GM04503 (cell line): Measurements from ENCODE around the gene TAS2R30.

ENCODE experiments used
- DNase-seq: peaks from one replicate; pipeline ENCODE4 v3.0.0-alpha.2; 2012; ENCODE audit warnings: low read depth

TAS2R30 gene, protein sequence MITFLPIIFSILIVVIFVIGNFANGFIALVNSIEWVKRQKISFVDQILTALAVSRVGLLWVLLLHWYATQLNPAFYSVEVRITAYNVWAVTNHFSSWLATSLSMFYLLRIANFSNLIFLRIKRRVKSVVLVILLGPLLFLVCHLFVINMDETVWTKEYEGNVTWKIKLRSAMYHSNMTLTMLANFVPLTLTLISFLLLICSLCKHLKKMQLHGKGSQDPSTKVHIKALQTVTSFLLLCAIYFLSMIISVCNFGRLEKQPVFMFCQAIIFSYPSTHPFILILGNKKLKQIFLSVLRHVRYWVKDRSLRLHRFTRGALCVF

DNA sequence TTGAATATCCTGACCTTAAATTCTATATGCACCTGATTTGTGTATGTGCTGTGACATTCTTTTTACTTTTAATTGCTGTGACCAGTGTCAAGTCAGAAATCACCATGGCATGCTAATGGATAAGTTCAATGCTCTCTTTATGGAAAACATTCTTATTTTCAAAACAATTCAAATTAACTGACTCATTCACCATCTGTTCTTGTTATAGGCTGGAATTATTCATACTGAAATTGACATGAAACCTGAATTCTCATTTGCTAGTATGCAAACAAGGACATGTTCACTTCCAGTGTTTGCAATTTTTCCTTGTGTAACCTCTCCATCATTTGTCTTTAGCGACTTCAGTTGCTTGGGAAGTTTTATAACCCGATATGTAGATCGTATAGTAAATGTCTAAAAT, at the start of gene TAS2R30:
TAS2R30 (minus strand) TSS at position 340 of the 400 bp plus-strand sequence. CDS start 400 bp downstream, outside the sequence.
- no peak for DNase-seq

DNA sequence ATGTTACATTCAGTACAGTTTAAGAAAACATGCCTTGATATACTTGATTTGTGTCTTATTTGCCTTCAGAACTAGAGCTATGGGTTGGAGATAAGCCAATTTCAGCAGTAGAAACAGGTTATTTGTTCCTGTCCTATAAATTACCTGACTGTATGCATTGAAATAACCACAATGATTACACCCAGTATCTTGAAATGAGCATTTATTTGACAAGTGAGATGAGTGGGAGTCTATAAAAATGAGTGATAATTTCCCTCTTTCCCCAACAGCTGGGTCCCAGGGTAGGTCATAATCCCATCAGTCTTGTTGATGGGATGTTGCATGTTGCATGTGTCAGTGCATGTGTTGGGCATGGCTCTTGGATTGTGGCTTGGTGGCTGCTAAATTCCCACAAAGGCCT, 48.6 kb upstream of the TAS2R30 start:
- DNase-seq = no peak

DNA sequence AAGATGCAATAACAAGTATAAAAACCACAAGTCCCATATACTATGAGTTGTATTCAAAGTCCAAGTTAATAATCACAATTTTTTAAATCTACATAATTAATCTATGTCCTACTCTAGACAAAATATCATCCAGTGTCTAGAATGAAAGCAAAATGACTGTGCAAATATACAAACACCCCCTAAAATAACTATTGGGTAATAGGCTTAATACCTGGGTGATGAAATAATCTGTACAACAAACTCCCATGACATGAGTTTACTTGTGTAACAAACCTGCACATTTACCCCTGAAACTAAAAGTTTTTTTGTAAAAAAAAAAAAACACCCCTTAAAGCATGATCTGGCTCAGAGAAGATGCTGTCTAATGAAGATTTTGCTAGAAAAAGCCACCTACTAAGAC, 48.1 kb upstream of the TAS2R30 start:
- no peak for DNase-seq

DNA sequence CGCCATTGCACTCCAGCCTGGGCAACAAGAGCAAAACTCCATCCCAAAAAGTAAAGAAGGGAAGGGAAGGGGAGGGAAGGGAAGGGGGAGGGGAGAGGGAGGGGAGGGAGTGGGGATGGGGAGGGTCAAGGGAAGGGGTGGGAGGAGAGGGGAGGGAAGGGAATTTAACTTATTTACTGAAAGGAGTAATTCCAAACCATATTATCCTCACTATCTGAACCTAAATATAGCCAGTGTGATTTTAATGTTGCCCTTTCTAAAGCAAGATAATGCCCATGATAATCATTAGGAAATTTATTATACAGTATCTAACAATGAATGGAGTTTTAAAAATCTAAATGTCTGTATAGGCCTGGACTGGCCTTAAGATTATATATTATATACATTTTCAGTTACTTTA, 43.8 kb upstream of the TAS2R30 start:
- no peak for DNase-seq

DNA sequence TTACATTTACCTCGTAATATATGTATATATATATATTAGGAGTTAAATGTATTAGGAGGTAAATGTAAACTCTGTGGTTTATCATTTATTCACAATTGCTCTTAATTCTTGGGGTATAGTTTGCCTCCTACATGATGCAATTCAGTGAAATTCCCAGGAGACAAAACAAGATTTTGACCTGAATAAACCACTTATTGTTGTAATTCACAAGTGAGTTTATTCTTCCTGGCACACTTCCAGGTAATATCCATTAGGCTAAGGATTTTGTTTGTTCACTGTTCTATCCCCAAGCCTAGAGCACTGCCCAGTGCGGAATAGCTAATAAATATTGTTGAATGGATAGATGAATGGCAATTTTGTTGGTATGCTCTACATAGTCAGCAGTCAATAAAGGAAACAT, 39.6 kb upstream of the TAS2R30 start:
- DNase-seq = no peak

- no peak for DNase-seq
Observed at GRCh38 chr12:11171969-11172675, 37.7 kb upstream of the TAS2R30 start.

DNA sequence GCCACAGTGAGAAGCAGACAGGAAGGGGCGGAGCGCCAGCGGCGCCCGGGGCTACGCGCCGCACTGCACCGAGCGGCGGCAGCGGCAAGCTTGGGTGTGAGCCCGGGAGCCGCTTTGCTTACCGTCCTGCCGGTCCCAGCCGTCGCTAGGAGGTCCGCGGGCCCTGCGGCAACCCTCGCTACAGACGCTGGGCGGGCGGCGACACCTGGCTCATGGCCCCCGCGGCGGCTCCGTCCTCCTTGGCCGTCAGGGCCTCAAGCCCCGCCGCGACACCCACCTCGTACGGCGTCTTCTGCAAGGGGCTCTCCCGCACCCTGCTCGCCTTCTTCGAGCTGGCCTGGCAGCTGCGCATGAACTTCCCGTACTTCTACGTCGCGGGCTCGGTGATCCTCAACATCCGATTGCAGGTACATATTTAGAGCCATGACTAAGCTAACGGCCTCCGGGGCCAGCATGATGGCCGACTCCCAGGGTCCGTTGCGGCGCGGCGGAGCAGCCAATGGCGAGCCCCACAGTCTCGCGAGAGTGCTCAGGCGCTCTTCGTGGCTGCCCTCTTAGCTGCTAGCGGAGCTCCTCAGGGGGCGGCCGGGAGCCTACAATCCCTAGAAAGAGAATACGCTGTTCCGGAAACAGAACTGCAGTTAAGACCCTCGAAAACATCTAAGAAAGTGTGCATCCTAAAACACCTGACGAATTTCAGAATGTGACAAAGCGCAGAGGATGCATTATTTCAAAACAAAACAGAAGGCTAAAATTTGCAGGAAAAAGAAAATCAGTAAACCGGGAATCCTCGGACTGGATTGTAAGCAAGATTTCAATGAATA, 36.9 kb upstream of the TAS2R30 start, which contains the start of gene SMIM10L1:
SMIM10L1 (plus strand) TSS at position 50 of the 824 bp plus-strand sequence; CDS start at position 213, 163 bp downstream.
- peak; percentile 65 for DNase-seq

- DNase-seq = no peak
Observed at GRCh38 chr12:11170810-11171144, 36.3 kb upstream of the TAS2R30 start.

DNA sequence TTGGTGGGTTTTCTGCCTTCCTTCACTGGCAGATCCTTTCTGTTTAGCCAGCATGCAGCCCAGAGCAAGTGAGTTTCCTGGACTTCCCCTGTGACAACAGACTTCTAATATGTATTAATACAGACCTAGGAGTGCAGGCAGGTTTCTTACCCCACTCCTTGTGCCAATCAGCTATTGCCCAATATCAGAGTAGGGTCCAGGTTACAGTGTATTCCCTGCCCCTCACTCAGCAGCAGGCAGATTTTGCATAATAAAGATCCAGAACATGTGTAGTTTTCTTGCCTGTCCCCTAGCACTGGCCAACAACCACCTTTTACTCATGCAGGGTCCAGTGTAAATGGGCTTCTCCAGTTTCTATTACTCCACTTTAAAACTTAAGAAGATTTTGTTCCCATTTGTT, 31.9 kb upstream of the TAS2R30 start:
- DNase-seq = no peak

DNA sequence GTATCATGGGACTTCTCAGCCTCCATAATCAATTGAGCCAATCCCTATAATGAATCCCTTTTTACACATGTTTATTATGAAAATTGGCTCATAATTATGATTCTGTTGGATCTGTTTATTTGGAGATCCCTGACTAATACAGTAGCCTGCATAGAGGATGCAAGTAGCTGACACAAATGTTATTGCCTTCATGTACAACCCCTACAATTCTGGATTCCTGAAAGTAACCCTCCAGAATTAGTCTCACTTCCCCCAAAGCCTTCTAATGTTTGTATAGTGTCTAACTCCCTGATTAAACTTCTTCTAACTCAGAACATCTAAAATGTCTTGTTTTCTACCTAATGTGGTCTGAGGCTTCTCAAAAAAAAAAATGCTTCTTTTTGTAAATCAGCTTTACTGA, 29.9 kb upstream of the TAS2R30 start:
- no peak for DNase-seq

DNA sequence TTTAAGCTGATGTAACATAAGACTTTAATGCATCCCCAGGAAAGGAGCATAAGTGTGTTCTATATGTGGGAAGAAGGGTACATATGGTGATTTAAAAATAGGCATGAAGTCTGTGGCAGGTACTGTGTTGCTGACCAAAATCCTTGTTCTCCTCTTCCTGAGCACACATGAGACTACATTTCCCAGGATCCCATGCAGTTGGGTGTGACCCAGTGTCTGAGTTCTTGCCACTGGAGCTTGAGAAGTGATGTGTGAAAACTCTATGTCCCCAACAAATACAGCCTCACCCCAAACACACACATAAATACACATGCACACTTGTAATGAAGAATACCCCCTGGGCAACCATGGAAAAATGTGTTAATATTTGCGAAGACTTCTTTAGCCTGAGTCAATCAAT, 28.1 kb upstream of the TAS2R30 start:
- DNase-seq = no peak

- no peak for DNase-seq
Observed at GRCh38 chr12:11158885-11159444, 24.5 kb upstream of the TAS2R30 start.

GRCh38 chr12:11154400-11154925, 20.0 kb upstream of the TAS2R30 start:
- DNase-seq = no peak

GRCh38 chr12:11152725-11153124, 18.3 kb upstream of the TAS2R30 start:
- no peak for DNase-seq

DNA sequence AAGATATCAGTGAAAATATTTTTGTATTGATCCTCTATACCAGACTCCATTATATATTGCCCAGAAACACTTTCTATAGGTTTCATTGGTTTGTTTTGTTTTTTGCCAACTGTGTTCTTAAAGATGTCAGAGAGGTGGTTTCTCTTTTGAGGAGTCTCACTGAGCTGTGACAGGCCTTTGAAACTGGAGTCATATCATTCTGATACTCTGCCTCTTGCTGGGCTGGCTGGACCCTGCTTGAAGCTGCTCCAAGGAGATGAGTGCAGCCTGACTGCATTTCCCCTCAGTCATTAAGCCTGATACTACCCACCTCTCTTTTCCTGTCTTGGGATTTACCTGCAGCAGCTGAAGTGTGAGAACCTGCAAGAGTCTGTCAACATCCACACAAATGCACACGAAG, 16.4 kb upstream of the TAS2R30 start:
- no peak for DNase-seq

DNA sequence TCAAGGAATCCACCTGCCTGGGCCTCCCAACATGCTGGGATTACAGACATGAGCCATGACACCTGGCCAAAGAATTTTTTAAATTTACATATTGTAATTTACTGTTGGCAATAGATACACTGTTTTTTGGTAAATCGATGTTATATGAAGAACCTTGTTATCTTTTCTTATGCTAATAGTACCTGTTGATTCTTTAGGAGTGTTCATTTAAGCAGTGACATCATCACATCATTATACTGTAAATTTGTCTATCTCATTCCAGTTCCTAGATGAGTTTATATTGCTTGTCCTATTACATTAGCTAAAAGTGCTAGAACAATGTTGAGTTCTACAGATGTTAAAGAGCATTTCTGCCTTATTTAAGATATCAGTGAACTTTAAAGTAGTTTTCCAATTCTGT, 13.0 kb upstream of the TAS2R30 start:
- DNase-seq = no peak

- no peak for DNase-seq
Observed at GRCh38 chr12:11144297-11144696, 9.9 kb upstream of the TAS2R30 start.

DNA sequence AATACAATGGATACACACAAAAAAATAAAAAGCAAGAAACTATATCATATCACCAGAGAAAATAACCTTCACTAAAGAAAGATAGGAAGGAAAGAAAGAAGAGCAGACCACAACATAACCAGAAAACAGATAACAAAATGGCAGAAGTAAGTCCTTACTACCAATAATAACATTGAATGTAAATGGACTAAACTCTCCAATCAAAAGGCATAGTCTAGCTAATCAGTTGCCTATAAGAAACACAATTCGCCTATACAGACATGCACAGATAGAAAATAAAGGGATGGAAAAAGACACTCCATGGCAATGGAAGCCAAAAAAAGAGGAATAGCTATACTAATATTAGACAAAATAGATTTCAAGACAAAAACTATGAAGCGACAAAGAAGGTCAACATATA, 8.9 kb upstream of the TAS2R30 start:
- DNase-seq = no peak

GRCh38 chr12:11136075-11136474, 1.6 kb upstream of the TAS2R30 start:
- no peak for DNase-seq

- peak; percentile 16 for DNase-seq
Observed at GRCh38 chr12:11133816-11134215, 628 bp downstream of the TAS2R30 start.

DNA sequence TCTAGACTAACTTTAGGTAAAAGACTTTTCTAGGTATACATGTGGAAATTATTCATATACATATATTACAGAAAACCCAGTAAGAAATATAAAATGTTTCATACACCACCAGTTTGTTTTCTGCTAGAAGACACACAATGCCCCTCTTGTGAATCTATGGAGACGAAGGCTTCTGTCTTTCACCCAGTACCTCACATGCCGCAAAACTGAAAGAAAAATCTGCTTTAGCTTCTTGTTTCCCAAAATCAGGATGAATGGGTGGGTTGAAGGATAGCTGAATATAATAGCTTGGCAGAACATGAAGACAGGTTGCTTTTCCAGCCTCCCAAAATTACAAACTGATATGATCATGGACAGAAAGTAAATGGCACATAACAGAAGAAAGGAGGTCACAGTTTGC, 1.3 kb downstream of the TAS2R30 start:
- DNase-seq = no peak

DNA sequence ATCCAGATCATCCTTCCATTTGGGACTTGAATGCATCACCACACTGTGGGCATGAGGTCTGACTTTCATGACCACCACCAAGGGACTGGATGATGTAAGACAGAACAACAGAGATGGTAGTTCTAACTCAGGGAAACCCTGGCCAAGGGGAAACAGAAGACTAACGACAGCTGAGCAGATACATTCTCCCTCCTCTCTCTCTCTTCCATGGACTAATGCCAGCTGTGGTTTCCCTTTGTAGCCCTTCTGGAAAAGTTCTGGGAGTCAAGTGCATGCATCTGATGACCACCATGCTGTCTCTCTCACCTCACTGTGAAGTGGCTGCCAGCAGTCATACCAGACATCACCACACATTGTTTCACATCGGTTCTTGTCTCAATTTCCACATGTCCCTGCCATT, 3.4 kb downstream of the TAS2R30 start:
- DNase-seq = no peak
